ENCODE data around the gene TMEM30B.
A peak's percentile ranks its signal among the peaks of the same experiment; 100 is the strongest.
"Not testable (repeated sequence)": the region's sequence is repeated elsewhere in the genome, so short reads cannot be mapped to it uniquely, and the experiment has no call there.

Gene TMEM30B

GRCh38 chr14:61252369-61253063 lies 28.6 kb downstream of the TMEM30B start:
- no peak overlapping the region for H3K4me3 ChIP-seq (ENCODE audit: low read length)
- TF ChIP-seq CTCF (conservative IDR thresholded peaks at IDR 0.05; ENCODE audit: low read length) = peak; percentile 99
- peak; percentile 98 for DNase-seq (ENCODE audit: low read depth)

- no peak for DNase-seq (ENCODE audit: low read depth)
- H3K4me3 ChIP-seq (ENCODE audit: low read length) = no peak overlapping the region
- no peak for TF ChIP-seq CTCF (conservative IDR thresholded peaks at IDR 0.05; ENCODE audit: low read length)
Observed at GRCh38 chr14:61250063-61250462, 31.1 kb downstream of the TMEM30B start.

GRCh38 chr14:61247935-61248334 lies 33.2 kb downstream of the TMEM30B start:
- TF ChIP-seq CTCF (conservative IDR thresholded peaks at IDR 0.05; ENCODE audit: low read length) = no peak
- DNase-seq (ENCODE audit: low read depth) = peak; percentile 27
- H3K4me3 ChIP-seq (ENCODE audit: low read length) = no peak overlapping the region

- no peak overlapping the region for H3K4me3 ChIP-seq (ENCODE audit: low read length)
- DNase-seq (ENCODE audit: low read depth) = no peak
- TF ChIP-seq CTCF (conservative IDR thresholded peaks at IDR 0.05; ENCODE audit: low read length) = no peak
Observed at GRCh38 chr14:61246721-61247120, 34.4 kb downstream of the TMEM30B start.

GRCh38 chr14:61244009-61244408 lies 37.1 kb downstream of the TMEM30B start:
- no peak for DNase-seq (ENCODE audit: low read depth)
- no peak overlapping the region for H3K4me3 ChIP-seq (ENCODE audit: low read length)
- no peak for TF ChIP-seq CTCF (conservative IDR thresholded peaks at IDR 0.05; ENCODE audit: low read length)

GRCh38 chr14:61240206-61240605 lies 40.9 kb downstream of the TMEM30B start:
- no peak for DNase-seq (ENCODE audit: low read depth)
- TF ChIP-seq CTCF (conservative IDR thresholded peaks at IDR 0.05; ENCODE audit: low read length) = no peak
- H3K4me3 ChIP-seq (ENCODE audit: low read length) = no peak overlapping the region

GRCh38 chr14:61239285-61239684 lies 41.9 kb downstream of the TMEM30B start:
- not testable (repeated sequence) for H3K4me3 ChIP-seq (ENCODE audit: low read length); DNase-seq (ENCODE audit: low read depth)

All from AG10803 (cell line).